ENCODE measurements around the gene MAPKAPK2.

DNA sequence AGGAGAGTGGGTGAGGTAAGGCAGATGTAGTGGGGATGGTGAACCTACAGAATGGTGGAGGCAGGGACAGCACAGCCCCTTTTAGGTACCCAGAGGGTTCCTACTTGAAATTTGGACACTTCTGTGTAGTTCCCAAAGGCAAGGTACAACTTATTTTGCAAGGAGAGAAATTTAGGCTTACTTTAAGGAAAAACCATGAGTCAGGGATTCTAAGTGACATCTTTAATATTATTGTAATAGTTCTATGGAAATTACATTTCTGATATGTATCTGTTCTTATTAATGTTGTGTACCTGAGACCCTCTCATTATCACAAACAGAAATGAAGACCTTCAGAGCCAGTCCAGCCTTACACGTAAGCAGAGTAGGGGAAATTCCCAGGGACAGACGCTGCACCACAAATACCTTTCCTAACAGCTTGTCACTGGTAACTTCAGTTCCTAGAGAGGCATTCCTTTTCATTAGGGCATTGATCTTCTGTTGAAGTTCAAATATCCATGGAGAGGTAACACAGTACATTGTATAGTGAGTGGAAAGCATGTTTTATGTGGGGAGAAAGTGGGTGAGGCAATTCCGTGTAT, 41.5 kb upstream of the MAPKAPK2 start:
- TF ChIP-seq, protein P1, sequence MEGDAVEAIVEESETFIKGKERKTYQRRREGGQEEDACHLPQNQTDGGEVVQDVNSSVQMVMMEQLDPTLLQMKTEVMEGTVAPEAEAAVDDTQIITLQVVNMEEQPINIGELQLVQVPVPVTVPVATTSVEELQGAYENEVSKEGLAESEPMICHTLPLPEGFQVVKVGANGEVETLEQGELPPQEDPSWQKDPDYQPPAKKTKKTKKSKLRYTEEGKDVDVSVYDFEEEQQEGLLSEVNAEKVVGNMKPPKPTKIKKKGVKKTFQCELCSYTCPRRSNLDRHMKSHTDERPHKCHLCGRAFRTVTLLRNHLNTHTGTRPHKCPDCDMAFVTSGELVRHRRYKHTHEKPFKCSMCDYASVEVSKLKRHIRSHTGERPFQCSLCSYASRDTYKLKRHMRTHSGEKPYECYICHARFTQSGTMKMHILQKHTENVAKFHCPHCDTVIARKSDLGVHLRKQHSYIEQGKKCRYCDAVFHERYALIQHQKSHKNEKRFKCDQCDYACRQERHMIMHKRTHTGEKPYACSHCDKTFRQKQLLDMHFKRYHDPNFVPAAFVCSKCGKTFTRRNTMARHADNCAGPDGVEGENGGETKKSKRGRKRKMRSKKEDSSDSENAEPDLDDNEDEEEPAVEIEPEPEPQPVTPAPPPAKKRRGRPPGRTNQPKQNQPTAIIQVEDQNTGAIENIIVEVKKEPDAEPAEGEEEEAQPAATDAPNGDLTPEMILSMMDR (tag by site-specific recombination; IDR thresholded peaks at IDR 0.05), result no peak
- TF ChIP-seq ZNF416 (tag by site-specific recombination; IDR thresholded peaks at IDR 0.05) (no peak), ZBTB8A (tag by site-specific recombination; IDR thresholded peaks at IDR 0.05) (no peak), ZIC2 (tag by site-specific recombination; IDR thresholded peaks at IDR 0.05) (no peak), ZNF138 (tag by site-specific recombination; IDR thresholded peaks at IDR 0.05; ENCODE audit: borderline replicate concordance) (no peak), ZNF555 (tag by site-specific recombination; conservative IDR thresholded peaks at IDR 0.05) (no peak), ZNF112 (tag by site-specific recombination; IDR thresholded peaks at IDR 0.05) (no peak), ZNF701 (tag by site-specific recombination; IDR thresholded peaks at IDR 0.05) (no peak)
- TF ChIP-seq, protein P2, sequence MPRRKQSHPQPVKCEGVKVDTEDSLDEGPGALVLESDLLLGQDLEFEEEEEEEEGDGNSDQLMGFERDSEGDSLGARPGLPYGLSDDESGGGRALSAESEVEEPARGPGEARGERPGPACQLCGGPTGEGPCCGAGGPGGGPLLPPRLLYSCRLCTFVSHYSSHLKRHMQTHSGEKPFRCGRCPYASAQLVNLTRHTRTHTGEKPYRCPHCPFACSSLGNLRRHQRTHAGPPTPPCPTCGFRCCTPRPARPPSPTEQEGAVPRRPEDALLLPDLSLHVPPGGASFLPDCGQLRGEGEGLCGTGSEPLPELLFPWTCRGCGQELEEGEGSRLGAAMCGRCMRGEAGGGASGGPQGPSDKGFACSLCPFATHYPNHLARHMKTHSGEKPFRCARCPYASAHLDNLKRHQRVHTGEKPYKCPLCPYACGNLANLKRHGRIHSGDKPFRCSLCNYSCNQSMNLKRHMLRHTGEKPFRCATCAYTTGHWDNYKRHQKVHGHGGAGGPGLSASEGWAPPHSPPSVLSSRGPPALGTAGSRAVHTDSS (tag by site-specific recombination; IDR thresholded peaks at IDR 0.05), result no peak
- TF ChIP-seq, protein P3, sequence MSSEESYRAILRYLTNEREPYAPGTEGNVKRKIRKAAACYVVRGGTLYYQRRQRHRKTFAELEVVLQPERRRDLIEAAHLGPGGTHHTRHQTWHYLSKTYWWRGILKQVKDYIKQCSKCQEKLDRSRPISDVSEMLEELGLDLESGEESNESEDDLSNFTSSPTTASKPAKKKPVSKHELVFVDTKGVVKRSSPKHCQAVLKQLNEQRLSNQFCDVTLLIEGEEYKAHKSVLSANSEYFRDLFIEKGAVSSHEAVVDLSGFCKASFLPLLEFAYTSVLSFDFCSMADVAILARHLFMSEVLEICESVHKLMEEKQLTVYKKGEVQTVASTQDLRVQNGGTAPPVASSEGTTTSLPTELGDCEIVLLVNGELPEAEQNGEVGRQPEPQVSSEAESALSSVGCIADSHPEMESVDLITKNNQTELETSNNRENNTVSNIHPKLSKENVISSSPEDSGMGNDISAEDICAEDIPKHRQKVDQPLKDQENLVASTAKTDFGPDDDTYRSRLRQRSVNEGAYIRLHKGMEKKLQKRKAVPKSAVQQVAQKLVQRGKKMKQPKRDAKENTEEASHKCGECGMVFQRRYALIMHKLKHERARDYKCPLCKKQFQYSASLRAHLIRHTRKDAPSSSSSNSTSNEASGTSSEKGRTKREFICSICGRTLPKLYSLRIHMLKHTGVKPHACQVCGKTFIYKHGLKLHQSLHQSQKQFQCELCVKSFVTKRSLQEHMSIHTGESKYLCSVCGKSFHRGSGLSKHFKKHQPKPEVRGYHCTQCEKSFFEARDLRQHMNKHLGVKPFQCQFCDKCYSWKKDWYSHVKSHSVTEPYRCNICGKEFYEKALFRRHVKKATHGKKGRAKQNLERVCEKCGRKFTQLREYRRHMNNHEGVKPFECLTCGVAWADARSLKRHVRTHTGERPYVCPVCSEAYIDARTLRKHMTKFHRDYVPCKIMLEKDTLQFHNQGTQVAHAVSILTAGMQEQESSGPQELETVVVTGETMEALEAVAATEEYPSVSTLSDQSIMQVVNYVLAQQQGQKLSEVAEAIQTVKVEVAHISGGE (tag by site-specific recombination; conservative IDR thresholded peaks at IDR 0.05; ENCODE audit: low read depth), result no peak
- TF ChIP-seq, protein P4, sequence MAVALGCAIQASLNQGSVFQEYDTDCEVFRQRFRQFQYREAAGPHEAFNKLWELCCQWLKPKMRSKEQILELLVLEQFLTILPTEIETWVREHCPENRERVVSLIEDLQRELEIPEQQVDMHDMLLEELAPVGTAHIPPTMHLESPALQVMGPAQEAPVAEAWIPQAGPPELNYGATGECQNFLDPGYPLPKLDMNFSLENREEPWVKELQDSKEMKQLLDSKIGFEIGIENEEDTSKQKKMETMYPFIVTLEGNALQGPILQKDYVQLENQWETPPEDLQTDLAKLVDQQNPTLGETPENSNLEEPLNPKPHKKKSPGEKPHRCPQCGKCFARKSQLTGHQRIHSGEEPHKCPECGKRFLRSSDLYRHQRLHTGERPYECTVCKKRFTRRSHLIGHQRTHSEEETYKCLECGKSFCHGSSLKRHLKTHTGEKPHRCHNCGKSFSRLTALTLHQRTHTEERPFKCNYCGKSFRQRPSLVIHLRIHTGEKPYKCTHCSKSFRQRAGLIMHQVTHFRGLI (tag by site-specific recombination; IDR thresholded peaks at IDR 0.05), result no peak
- TF ChIP-seq, protein P5, sequence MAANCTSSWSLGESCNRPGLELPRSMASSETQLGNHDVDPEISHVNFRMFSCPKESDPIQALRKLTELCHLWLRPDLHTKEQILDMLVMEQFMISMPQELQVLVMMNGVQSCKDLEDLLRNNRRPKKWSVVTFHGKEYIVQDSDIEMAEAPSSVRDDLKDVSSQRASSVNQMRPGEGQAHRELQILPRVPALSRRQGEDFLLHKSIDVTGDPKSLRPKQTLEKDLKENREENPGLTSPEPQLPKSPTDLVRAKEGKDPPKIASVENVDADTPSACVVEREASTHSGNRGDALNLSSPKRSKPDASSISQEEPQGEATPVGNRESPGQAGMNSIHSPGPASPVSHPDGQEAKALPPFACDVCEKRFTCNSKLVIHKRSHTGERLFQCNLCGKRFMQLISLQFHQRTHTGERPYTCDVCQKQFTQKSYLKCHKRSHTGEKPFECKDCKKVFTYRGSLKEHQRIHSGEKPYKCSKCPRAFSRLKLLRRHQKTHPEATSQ (tag by site-specific recombination; IDR thresholded peaks at IDR 0.05), result no peak

All from HEK293 (cell line).